ENCODE measurements around the gene MVP. TPM values are rescaled to one million over a fixed set of nuclear protein-coding genes. Genes with fewer than 3 reads are reported as not detected.
"Not testable (repeated sequence)": the region's sequence is repeated elsewhere in the genome, so short reads cannot be mapped to it uniquely, and the experiment has no call there.

MVP gene
- total RNA-seq, 1 experiment from 2014 or later, result 239 TPM

GRCh38 chr16:29815032-29815721 lies 5.1 kb upstream of the MVP start:
- DNase-seq (ENCODE audit: low spot score), result no peak

DNA sequence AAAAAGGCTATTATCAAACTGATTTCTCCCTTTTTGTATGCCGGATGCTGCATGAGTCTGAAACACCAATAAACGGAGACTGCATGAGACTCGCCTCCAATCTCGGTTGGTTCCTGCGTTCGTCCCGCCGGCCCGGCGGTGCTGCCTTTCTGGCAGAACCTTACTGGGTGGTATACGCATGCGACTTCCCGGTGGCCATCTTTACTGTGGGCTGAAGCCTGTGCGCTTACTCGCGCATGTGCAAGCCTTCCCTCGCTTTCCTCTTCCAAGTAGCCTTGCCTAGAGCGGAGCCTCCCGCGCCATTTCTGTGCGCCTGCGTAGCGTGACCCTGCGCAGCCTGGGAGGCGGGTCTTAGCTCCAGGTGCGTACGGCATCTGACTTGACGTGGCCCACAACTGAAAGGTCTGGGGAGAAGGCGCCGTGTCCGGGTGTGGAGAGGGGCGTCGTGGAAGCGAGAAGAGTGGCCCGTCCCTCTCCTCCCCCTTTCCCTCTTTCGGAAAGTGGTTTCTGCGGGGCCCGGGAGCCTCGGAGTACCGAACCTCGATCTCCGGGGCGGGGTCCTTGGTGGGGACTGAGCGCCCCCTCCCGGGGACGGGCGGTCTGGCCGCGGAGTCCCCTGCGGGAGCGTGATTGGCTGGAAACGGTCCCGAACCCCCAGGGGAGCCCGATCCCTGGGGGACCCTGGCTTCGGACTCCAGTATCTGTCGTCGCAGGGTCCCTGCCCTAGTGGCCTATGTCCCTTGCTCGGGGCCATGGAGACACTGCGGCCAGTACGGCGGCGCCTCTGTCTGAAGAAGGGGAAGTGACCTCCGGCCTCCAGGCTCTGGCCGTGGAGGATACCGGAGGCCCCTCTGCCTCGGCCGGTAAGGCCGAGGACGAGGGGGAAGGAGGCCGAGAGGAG lies 4.2 kb upstream of the MVP start, which contains the start of gene PAGR1:
Gene PAGR1 (plus strand): TSS at position 360 of the 901 bp plus-strand sequence. CDS start 374 bp downstream, at position 734.
- DNase-seq (ENCODE audit: low spot score), result peak; percentile 98

DNA sequence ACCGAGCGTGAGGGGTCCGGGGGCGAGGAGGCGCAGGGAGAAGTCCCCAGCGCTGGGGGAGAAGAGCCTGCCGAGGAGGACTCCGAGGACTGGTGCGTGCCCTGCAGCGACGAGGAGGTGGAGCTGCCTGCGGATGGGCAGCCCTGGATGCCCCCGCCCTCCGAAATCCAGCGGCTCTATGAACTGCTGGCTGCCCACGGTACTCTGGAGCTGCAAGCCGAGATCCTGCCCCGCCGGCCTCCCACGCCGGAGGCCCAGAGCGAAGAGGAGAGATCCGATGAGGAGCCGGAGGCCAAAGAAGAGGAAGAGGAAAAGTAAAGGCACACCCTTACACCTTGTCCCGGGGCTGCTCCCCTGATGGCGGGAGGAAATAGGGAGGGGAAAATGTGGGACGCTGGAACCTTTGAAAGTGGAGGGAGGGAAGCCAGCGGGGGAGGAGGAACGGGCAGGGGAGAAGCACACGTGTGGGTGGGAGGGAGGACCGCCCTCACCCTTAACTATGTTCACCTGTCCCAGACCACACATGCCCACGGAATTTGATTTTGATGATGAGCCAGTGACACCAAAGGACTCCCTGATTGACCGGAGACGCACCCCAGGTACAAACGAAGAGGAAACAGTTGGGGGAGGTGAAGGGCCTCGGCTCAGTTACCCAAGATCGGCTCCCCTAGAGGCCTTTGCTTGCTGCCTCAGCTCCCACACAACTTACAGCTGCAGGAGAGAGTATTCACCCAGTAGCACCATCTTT lies 3.4 kb upstream of the MVP start:
- peak; percentile 69 for DNase-seq (ENCODE audit: low spot score)

- DNase-seq (ENCODE audit: low spot score), result no peak
These were observed 2.2 kb upstream of the MVP start for GRCh38 chr16:29818082-29818481.

DNA sequence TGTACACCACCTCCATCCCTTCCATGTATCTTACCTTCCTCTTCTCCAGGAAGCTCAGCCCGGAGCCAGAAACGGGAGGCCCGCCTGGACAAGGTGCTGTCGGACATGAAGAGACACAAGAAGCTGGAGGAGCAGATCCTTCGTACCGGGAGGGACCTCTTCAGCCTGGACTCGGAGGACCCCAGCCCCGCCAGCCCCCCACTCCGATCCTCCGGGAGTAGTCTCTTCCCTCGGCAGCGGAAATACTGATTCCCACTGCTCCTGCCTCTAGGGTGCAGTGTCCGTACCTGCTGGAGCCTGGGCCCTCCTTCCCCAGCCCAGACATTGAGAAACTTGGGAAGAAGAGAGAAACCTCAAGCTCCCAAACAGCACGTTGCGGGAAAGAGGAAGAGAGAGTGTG lies 756 bp upstream of the MVP start:
- DNase-seq (ENCODE audit: low spot score), result no peak

- peak; percentile 69 for DNase-seq (ENCODE audit: low spot score)
These were observed 724 bp downstream of the MVP start for GRCh38 chr16:29820730-29821642.

- DNase-seq (ENCODE audit: low spot score), result peak; percentile 79
These were observed 1.4 kb downstream of the MVP start for GRCh38 chr16:29821643-29822115.

DNA sequence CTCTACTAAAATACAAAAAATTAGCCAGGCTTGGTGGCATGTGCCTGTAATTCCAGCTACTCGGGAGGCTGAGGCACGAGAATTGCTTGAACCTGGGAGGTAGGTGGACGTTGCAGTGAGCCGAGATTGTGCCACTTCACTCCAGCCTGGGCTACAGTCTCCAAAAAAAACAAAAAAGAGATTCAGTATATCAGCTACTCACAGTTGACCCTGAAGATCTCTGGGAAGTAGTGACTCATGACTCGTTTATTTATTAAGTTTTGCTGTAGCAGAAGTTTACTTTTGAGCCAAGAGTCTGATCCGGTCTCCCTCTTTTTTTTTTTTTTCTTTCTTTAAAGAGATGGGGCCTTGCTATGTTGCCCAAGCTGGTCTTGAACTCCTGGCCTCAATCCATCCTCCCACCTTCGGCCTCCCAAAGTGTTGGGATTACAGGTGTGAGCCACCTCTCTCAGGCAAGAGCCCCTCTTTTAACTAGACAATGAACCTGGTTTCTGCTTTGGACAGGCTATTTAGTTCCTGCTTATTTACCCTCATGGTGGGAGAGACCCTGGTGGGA lies 4.4 kb downstream of the MVP start:
- peak; percentile 94 for DNase-seq (ENCODE audit: low spot score)

GRCh38 chr16:29825145-29826044 lies 5.1 kb downstream of the MVP start:
- peak; percentile 96 for DNase-seq (ENCODE audit: low spot score)

GRCh38 chr16:29826342-29826695 lies 6.1 kb downstream of the MVP start:
- DNase-seq (ENCODE audit: low spot score), result no peak

GRCh38 chr16:29830774-29831173 lies 10.5 kb downstream of the MVP start:
- DNase-seq (ENCODE audit: low spot score), result no peak

- no peak for DNase-seq (ENCODE audit: low spot score)
These were observed 11.2 kb downstream of the MVP start for GRCh38 chr16:29831490-29831889.

DNA sequence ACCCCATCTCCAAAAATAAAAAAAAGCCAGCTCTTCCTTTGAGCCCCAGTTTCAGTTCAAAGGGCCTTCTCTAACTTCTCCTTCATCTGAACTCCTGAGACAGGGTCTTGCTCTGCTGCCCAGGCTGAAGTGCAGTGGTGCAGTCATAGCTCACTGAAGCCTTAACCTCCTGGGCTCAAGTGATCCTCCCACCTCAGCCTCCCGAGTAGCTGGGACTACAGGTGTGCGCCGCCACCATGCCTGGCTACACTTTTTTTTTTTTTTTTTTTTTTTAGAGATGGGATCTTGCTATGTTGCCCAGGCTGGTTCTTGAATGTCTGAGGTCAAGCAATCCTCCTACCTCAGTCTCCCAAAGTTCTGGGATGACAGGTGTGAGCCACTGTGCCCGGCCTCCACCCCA lies 13.0 kb downstream of the MVP start:
- DNase-seq (ENCODE audit: low spot score), result not testable (repeated sequence)

DNA sequence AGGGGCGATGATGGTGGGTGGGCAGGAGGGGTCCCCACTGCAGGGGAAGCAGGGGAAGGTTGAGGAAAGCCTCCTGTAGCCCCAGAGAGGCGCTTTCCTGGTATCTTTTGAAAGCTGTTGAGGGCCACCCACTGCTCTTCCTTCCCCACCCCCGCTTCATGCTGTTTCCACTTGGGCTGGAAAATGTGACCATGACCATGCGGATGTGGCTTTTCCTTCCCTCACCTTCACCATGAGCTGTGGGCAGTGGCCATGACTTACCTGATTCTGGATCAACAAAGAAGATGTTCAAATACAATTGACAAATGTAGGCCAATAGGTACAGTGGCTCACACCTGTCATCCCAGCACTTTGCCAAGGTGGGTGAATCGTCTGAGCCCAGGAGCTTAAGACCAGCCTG lies 13.8 kb downstream of the MVP start:
- DNase-seq (ENCODE audit: low spot score), result no peak

- no peak for DNase-seq (ENCODE audit: low spot score)
These were observed 15.7 kb downstream of the MVP start for GRCh38 chr16:29835926-29836325.

GRCh38 chr16:29836623-29837022 lies 16.4 kb downstream of the MVP start:
- no peak for DNase-seq (ENCODE audit: low spot score)

- DNase-seq (ENCODE audit: low spot score), result no peak
These were observed 17.6 kb downstream of the MVP start for GRCh38 chr16:29837841-29838240.

GRCh38 chr16:29839822-29840221 lies 19.6 kb downstream of the MVP start:
- DNase-seq (ENCODE audit: low spot score), result no peak

DNA sequence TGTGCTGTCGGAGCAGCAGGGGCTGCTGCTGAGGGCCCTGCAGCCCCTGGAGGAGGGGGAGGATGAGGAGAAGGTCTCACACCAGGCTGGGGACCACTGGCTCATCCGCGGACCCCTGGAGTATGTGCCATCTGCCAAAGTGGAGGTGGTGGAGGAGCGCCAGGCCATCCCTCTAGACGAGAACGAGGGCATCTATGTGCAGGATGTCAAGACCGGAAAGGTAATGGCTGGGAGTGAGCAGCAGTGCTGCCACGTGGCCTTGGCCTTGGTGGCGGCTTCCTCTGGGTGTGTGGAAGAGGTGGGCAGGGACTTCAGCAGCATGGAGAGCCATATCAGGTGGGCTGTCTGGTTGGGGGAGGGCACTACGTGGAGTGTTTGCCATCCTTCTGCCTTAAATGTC lies 20.0 kb downstream of the MVP start:
- DNase-seq (ENCODE audit: low spot score), result no peak

DNA sequence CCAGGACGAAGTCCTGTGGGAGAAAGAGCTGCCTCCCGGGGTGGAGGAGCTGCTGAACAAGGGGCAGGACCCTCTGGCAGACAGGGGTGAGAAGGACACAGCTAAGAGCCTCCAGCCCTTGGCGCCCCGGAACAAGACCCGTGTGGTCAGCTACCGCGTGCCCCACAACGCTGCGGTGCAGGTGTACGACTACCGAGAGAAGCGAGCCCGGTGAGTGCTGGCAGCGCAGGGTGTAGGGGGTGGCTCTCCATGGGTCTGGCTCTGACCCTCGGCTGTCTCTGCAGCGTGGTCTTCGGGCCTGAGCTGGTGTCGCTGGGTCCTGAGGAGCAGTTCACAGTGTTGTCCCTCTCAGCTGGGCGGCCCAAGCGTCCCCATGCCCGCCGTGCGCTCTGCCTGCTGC lies 21.4 kb downstream of the MVP start:
- no peak for DNase-seq (ENCODE audit: low spot score)
